ENCODE measurements around the gene CCR5AS.

Gene CCR5AS

DNA sequence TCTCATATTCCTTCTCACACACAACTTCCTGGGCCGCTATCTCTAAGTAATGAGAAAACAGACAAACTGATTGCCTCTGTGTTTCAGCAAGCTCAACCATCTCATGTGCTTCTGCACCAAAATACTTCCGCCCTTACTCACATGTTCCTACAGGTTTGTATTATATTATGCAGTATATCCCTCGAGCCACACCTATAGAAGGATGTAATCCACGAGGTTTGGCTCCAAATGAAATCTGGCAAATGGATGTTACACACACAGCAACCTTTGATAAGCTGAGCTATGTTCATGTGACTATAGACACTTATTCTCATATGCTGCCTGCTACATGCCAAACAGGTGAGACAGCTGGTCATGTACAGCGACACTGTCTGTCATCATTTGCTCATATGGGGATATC lies 22.8 kb upstream of the CCR5AS start (continued):
- TF ChIP-seq, protein P1, sequence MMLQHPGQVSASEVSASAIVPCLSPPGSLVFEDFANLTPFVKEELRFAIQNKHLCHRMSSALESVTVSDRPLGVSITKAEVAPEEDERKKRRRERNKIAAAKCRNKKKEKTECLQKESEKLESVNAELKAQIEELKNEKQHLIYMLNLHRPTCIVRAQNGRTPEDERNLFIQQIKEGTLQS (IDR thresholded peaks at IDR 0.05; ENCODE audit: insufficient read depth, low read depth, low read length), result no peak
- no peak for TF ChIP-seq SP2 (IDR thresholded peaks at IDR 0.05; ENCODE audit: low read length)
- TF ChIP-seq CBX5 (IDR thresholded peaks at IDR 0.05; ENCODE audit: low read depth, low read length), result no peak
- no peak for TF ChIP-seq SIRT6 (IDR thresholded peaks at IDR 0.05; ENCODE audit: low read length)
